ENCODE data around the gene AP3D1. TPM values are rescaled to one million over a fixed set of nuclear protein-coding genes. Genes with fewer than 3 reads are reported as not detected.

AP3D1 gene
- polyA plus RNA-seq, 2 donors = 50.8 to 64.5 TPM

DNA sequence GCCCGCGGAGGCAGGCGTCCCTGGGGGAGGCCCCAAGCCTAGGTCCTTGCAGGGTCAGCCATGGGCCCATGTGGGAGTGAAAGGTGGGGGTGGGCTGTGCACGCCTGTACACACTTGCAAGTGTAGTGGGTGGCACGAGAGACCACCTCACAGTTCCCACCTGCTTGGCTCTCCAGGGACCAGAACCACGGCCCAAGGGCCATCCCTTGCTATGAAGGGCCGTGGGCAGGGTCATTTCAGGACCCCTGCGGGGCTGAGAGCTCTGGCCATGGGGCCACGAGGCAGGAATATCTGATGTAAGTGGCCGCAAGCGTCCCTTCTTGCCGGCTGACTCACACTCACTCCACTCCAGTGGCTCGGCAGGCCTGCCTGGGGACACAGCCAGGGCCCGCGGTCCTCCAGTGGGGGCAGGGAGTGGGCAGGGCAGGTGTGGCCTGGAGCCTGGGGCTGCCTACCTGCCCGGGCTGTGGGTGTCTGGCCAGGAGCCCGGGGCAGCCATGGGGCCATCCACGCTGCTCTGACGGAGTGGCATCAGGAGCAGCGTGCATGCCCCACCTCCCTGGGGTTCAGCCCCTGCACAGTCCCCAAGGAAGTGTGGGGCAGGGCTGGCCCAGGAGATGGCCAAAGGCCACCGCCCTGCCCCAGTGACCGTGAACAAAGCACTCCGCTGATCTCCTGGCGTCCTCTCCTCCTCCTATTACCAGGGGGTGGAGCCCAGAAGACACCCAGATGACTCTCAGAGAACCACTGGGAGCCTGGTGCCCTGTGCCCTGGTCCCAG, 91.8 kb downstream of the AP3D1 start:
- Histone ChIP-seq H3K4me3 (ENCODE audit: low read depth in 1 of 2, low read length in 2 of 2) (peak overlapping the region in 1 of 2 donors; percentile 27), H3K27me3 (ENCODE audit: control insufficient read depth in 1 of 2, insufficient read depth in 2 of 2, low read length in 2 of 2) (no peaks in the 10 kb centered on the region), H3K4me1 (ENCODE audit: control insufficient read depth in 2 of 2, insufficient read depth in 2 of 2, low read length in 1 of 2) (peaks cover 19 to 53% of the 10 kb centered on the region in 2 donors), H3K27ac (ENCODE audit: low read depth in 2 of 2, low read length in 1 of 2) (peak overlapping the region; percentile 99 to 100), H3K9me3 (ENCODE audit: control insufficient read depth in 2 of 2, insufficient read depth in 1 of 2, low read depth in 1 of 2, low read length in 1 of 2) (no peaks in the 10 kb centered on the region), H3K36me3 (ENCODE audit: control insufficient read depth in 2 of 2, insufficient read depth in 2 of 2, low read length in 1 of 2) (no peaks in the 10 kb centered on the region)
- WGBS, 2 donors = 27 to 32% methylated on average over 24 of the region's 24 CpGs

GRCh38 chr19:2058570-2059421, 92.6 kb downstream of the AP3D1 start:
- H3K27me3 ChIP-seq (ENCODE audit: control insufficient read depth in 1 of 2, insufficient read depth in 2 of 2, low read length in 2 of 2) = no peaks in the 10 kb centered on the region
- peaks cover 0 to 3% of the 10 kb centered on the region in 2 donors for H3K9me3 ChIP-seq (ENCODE audit: control insufficient read depth in 2 of 2, insufficient read depth in 1 of 2, low read depth in 1 of 2, low read length in 1 of 2)
- no peaks in the 10 kb centered on the region for H3K36me3 ChIP-seq (ENCODE audit: control insufficient read depth in 2 of 2, insufficient read depth in 2 of 2, low read length in 1 of 2)
- H3K27ac ChIP-seq (ENCODE audit: low read depth in 2 of 2, low read length in 1 of 2) = peak overlapping the region; percentile 99 to 100
- no peak overlapping the region for H3K4me3 ChIP-seq (ENCODE audit: low read depth in 1 of 2, low read length in 2 of 2)
- peaks cover 19 to 58% of the 10 kb centered on the region in 2 donors for H3K4me1 ChIP-seq (ENCODE audit: control insufficient read depth in 2 of 2, insufficient read depth in 2 of 2, low read length in 1 of 2)
- WGBS, 2 donors = 75 to 76% methylated on average over 26 to 27 of the region's 27 CpGs

DNA sequence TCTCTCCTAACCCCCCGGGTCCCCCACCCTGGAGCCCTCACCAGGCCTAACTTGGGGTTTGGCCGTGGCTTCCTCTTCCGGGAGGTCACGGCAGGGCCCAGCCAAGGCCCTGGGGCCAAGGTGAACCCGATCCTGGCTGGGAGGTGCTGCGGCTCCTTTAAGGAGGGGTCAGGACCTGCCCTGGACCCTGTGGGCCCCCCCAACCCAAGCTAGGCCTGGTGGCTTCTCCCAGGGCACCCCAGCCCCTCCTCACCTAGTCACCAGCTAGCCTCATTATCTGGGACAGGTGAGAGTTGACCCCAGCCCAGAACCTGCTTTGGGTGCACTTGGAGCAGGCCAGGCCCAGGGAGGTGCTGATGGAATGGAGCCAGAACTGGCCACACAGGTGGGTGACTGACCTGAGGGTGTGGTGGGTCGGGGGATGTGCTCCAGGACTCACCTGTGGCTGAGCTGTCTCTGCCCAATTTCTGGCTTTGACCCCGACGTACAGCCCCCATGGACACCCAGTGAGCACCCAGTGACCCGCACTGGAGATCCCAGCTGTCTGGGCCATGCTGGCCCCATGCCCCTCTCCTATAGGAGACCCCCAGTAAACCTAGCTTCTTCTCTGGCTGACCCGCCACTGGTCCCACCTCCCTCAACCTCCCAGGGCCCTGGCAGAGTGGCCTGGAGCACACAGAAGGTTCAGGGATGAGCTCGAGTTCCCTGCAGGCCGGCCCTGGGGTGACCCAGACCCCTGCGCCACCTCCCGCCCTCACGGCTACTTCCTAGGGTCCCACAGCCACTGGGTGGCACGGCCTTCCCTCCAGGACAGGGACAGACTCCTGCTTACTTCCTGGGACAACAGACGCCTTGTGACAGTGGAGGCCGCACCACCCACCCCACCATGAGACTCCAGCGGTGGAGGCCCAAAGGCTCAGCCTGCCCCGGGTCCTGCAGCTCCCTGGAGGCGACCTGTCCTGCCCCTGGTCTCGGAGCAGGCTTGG, 93.6 kb downstream of the AP3D1 start:
- peak overlapping the region; percentile 75 to 100 for H3K27ac ChIP-seq (ENCODE audit: low read depth in 2 of 2, low read length in 1 of 2)
- H3K4me1 ChIP-seq (ENCODE audit: control insufficient read depth in 2 of 2, insufficient read depth in 2 of 2, low read length in 1 of 2) = peaks cover 19 to 58% of the 10 kb centered on the region in 2 donors
- 73 to 78% methylated on average over 22 to 23 of the region's 23 CpGs for WGBS, 2 donors
- H3K9me3 ChIP-seq (ENCODE audit: control insufficient read depth in 2 of 2, insufficient read depth in 1 of 2, low read depth in 1 of 2, low read length in 1 of 2) = peaks cover 0 to 3% of the 10 kb centered on the region in 2 donors
- no peak overlapping the region for H3K4me3 ChIP-seq (ENCODE audit: low read depth in 1 of 2, low read length in 2 of 2)
- H3K27me3 ChIP-seq (ENCODE audit: control insufficient read depth in 1 of 2, insufficient read depth in 2 of 2, low read length in 2 of 2) = no peaks in the 10 kb centered on the region
- no peaks in the 10 kb centered on the region for H3K36me3 ChIP-seq (ENCODE audit: control insufficient read depth in 2 of 2, insufficient read depth in 2 of 2, low read length in 1 of 2)

GRCh38 chr19:2056837-2057192, 94.6 kb downstream of the AP3D1 start:
- H3K36me3 ChIP-seq (ENCODE audit: control insufficient read depth in 2 of 2, insufficient read depth in 2 of 2, low read length in 1 of 2) = no peaks in the 10 kb centered on the region
- peaks cover 0 to 3% of the 10 kb centered on the region in 2 donors for H3K9me3 ChIP-seq (ENCODE audit: control insufficient read depth in 2 of 2, insufficient read depth in 1 of 2, low read depth in 1 of 2, low read length in 1 of 2)
- H3K27me3 ChIP-seq (ENCODE audit: control insufficient read depth in 1 of 2, insufficient read depth in 2 of 2, low read length in 2 of 2) = no peaks in the 10 kb centered on the region
- peaks cover 24 to 60% of the 10 kb centered on the region in 2 donors for H3K4me1 ChIP-seq (ENCODE audit: control insufficient read depth in 2 of 2, insufficient read depth in 2 of 2, low read length in 1 of 2)
- peak overlapping the region; percentile 57 to 100 for H3K27ac ChIP-seq (ENCODE audit: low read depth in 2 of 2, low read length in 1 of 2)
- WGBS, 2 donors = 30 to 40% methylated on average over 5 of the region's 5 CpGs
- no peak overlapping the region for H3K4me3 ChIP-seq (ENCODE audit: low read depth in 1 of 2, low read length in 2 of 2)

DNA sequence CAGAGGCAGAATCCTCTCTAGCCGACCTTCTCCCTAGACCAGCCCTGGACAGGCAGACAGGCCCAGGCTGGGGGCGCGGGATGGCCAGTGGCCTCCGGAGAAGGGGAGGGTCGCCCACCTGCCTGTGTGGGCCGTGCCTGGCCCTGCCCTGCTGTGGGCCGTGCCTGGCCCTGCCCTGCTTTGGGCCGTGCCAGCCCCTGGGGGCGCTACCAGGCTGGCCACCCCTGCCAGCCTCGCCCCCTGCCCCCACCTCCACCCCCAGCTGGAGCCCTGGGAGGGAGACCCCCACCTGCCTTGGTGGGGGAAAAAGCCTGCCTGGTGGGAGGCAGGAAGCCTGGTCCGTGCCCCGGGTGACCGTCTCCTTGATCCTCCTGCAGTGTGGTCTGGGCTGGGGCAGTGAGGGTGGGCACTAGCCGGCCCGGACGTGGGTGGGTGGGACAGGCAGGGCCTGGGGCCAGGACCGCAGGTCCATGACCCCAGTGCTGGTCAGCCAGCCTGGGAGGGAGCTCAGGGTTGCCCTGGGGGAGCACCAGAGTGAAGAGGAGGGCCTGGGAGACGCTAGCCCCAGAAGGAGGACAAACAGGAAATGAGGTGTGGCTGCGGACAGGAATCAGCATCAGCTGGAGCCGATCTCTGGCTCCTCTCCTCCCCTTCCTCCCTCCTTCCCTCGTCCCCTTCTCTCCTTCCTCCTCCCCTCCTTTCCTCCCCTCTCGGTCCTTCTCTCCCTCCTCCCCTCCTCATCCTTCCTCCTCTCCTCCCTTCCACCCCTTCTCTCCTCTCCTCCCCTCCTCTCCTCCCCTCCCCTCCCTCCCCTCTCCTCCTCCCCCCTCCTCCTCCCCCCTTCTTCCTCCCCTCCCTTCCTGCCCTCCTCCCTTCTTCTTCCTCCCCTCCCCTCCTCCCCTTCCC, 95.2 kb downstream of the AP3D1 start:
- 15 to 16% methylated on average over 17 to 22 of the region's 22 CpGs for WGBS, 2 donors
- Histone ChIP-seq H3K4me3 (ENCODE audit: low read depth in 1 of 2, low read length in 2 of 2) (peak overlapping the region in 1 of 2 donors; percentile 16), H3K27ac (ENCODE audit: low read depth in 2 of 2, low read length in 1 of 2) (peak overlapping the region; percentile 93 to 100), H3K9me3 (ENCODE audit: control insufficient read depth in 2 of 2, insufficient read depth in 1 of 2, low read depth in 1 of 2, low read length in 1 of 2) (peaks cover 0 to 3% of the 10 kb centered on the region in 2 donors), H3K27me3 (ENCODE audit: control insufficient read depth in 1 of 2, insufficient read depth in 2 of 2, low read length in 2 of 2) (no peaks in the 10 kb centered on the region), H3K36me3 (ENCODE audit: control insufficient read depth in 2 of 2, insufficient read depth in 2 of 2, low read length in 1 of 2) (no peaks in the 10 kb centered on the region), H3K4me1 (ENCODE audit: control insufficient read depth in 2 of 2, insufficient read depth in 2 of 2, low read length in 1 of 2) (peaks cover 24 to 66% of the 10 kb centered on the region in 2 donors)

- Histone ChIP-seq H3K4me1 (ENCODE audit: control insufficient read depth in 2 of 2, insufficient read depth in 2 of 2, low read length in 1 of 2) (peaks cover 24 to 57% of the 10 kb centered on the region in 2 donors), H3K36me3 (ENCODE audit: control insufficient read depth in 2 of 2, insufficient read depth in 2 of 2, low read length in 1 of 2) (no peaks in the 10 kb centered on the region), H3K27me3 (ENCODE audit: control insufficient read depth in 1 of 2, insufficient read depth in 2 of 2, low read length in 2 of 2) (no peaks in the 10 kb centered on the region), H3K4me3 (ENCODE audit: low read depth in 1 of 2, low read length in 2 of 2) (no peak overlapping the region), H3K9me3 (ENCODE audit: control insufficient read depth in 2 of 2, insufficient read depth in 1 of 2, low read depth in 1 of 2, low read length in 1 of 2) (peaks cover 0 to 3% of the 10 kb centered on the region in 2 donors), H3K27ac (ENCODE audit: low read depth in 2 of 2, low read length in 1 of 2) (peak overlapping the region; percentile 10 to 85)
- WGBS, 2 donors = 40 to 50% methylated on average over 8 of the region's 8 CpGs
Observed at GRCh38 chr19:2054763-2055162, 96.6 kb downstream of the AP3D1 start.

GRCh38 chr19:2053601-2054389, 97.6 kb downstream of the AP3D1 start:
- 61 to 62% methylated on average over 24 of the region's 24 CpGs for WGBS, 2 donors
- Histone ChIP-seq H3K27ac (ENCODE audit: low read depth in 2 of 2, low read length in 1 of 2) (peak overlapping the region; percentile 9 to 65), H3K27me3 (ENCODE audit: control insufficient read depth in 1 of 2, insufficient read depth in 2 of 2, low read length in 2 of 2) (no peaks in the 10 kb centered on the region), H3K4me3 (ENCODE audit: low read depth in 1 of 2, low read length in 2 of 2) (no peak overlapping the region), H3K9me3 (ENCODE audit: control insufficient read depth in 2 of 2, insufficient read depth in 1 of 2, low read depth in 1 of 2, low read length in 1 of 2) (peaks cover 0 to 3% of the 10 kb centered on the region in 2 donors), H3K4me1 (ENCODE audit: control insufficient read depth in 2 of 2, insufficient read depth in 2 of 2, low read length in 1 of 2) (peaks cover 26 to 53% of the 10 kb centered on the region in 2 donors), H3K36me3 (ENCODE audit: control insufficient read depth in 2 of 2, insufficient read depth in 2 of 2, low read length in 1 of 2) (peaks cover 0 to 7% of the 10 kb centered on the region in 2 donors)
